Calu3 (cell line): ENCODE measurements around the gene DDR2. TPM values are rescaled to one million over a fixed set of nuclear protein-coding genes. Genes with fewer than 3 reads are reported as not detected.
"Not testable (repeated sequence)": the region's sequence is repeated elsewhere in the genome, so short reads cannot be mapped to it uniquely, and the experiment has no call there.

Source experiments
- BruUV-seq: library from RNA; stranded (reverse); fragments of 400-500 nt; replicated peaks from 2 replicates; lab custom pipeline; 2021; lab: Mats Ljungman, UMichigan
- CTCF ChIA-PET: fragments of 300-600 bp; sonication (Branson Sonifier 250); formaldehyde crosslinking; loops from one replicate; lab custom pipeline; 2022; ENCODE audit warnings: antibody characterized with exemption; lab: Charles Lee
- DNase-seq: peaks from one replicate; pipeline ENCODE4 v3.0.0; 2022
- H3K27ac Mint-ChIP-seq: one replicate; pipeline ENCODE4 v1.8.0; 2022; ENCODE audit warnings: mixed read lengths; ENCODE audit not compliant: unreplicated experiment
- H3K27me3 Mint-ChIP-seq: one replicate; pipeline ENCODE4 v1.8.0; 2022; ENCODE audit warnings: mixed read lengths; ENCODE audit not compliant: unreplicated experiment
- H3K36me3 Mint-ChIP-seq: one replicate; pipeline ENCODE4 v1.8.0; 2022; ENCODE audit warnings: mild to moderate bottlenecking, moderate library complexity, mixed read lengths; ENCODE audit not compliant: insufficient read depth, unreplicated experiment
- H3K4me1 Mint-ChIP-seq: one replicate; pipeline ENCODE4 v1.8.0; 2022; ENCODE audit warnings: mild to moderate bottlenecking, low read depth, mixed read lengths; ENCODE audit not compliant: unreplicated experiment
- H3K4me3 Mint-ChIP-seq: one replicate; pipeline ENCODE4 v1.8.0; 2022; ENCODE audit warnings: mild to moderate bottlenecking, low read depth, moderate library complexity, mixed read lengths; ENCODE audit not compliant: unreplicated experiment
- H3K9me3 Mint-ChIP-seq: one replicate; pipeline ENCODE4 v1.8.0; 2022; ENCODE audit warnings: low read depth, mixed read lengths; ENCODE audit not compliant: unreplicated experiment
- intact Hi-C: fragments of 100-400 bp; cut with micrococcal nuclease; formaldehyde crosslinking; loops from one replicate; pipeline ENCODE4 v1.10.0; 2022; ENCODE audit not compliant: unreplicated experiment
- total RNA-seq: library from RNA; stranded (reverse); gene quantifications from 2 replicates; pipeline ENCODE4 v1.2.3, GENCODE V29; 2022
- TF ChIP-seq, protein P1 (sequence below): fragments of 200-600 bp; IDR thresholded peaks from one replicate; pipeline ENCODE4 v1.8.0; 2022; ENCODE audit warnings: antibody characterized with exemption; ENCODE audit not compliant: unreplicated experiment

DDR2 gene
- total RNA-seq, 1 experiment from 2014 or later: 0.80 TPM

DNA sequence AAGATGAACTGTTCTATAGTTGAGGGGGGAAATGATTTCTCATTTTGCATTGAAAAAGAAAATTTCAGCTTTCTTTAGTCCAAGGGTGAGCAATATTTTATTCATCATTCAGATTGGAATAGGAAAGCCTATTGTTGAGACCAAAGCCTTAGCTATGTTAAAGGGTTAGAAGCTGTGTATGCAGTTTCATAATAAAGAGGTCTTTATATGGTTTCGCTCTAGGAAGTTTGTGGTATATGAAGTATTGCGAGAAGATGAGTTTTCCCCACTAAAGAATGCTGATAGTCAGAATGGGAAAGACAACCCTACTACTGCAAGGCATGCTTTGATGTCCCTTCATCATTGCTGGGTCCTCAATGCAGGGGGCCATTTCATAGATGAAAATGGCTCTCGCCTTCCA is 42.2 kb upstream of the DDR2 start:
- intact Hi-C loops: no loop called here
- H3K4me1 Mint-ChIP-seq: no peaks in the 10 kb centered on the region
- TF ChIP-seq, protein P1, sequence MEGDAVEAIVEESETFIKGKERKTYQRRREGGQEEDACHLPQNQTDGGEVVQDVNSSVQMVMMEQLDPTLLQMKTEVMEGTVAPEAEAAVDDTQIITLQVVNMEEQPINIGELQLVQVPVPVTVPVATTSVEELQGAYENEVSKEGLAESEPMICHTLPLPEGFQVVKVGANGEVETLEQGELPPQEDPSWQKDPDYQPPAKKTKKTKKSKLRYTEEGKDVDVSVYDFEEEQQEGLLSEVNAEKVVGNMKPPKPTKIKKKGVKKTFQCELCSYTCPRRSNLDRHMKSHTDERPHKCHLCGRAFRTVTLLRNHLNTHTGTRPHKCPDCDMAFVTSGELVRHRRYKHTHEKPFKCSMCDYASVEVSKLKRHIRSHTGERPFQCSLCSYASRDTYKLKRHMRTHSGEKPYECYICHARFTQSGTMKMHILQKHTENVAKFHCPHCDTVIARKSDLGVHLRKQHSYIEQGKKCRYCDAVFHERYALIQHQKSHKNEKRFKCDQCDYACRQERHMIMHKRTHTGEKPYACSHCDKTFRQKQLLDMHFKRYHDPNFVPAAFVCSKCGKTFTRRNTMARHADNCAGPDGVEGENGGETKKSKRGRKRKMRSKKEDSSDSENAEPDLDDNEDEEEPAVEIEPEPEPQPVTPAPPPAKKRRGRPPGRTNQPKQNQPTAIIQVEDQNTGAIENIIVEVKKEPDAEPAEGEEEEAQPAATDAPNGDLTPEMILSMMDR: no peak
- H3K4me3 Mint-ChIP-seq: no peak overlapping the region
- H3K36me3 Mint-ChIP-seq: peaks cover 20% of the 10 kb centered on the region
- no peak for DNase-seq
- BruUV-seq: no TSS peak
- no peaks in the 10 kb centered on the region for H3K9me3 Mint-ChIP-seq
- H3K27me3 Mint-ChIP-seq: no peaks in the 10 kb centered on the region
- no peak overlapping the region for H3K27ac Mint-ChIP-seq
- CTCF ChIA-PET: no interaction called here

DNA sequence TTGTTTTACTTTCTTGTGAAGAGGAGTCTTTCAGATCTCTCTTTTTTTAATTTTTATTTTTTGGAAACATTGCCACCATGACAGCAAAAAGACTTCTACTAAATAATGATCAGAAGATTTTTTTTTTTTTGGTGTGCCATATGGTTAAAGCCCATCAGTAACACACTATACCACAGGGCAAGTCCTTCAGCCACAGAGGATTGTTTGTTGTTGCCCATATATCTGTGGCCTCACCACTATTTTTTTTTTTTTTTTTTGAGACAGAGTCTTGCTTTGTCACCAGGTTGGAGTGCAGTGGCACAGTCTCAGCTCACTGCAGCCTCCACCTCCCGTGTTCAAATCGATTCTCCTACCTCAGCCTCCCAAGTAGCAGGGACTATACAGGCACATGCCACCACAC is 41.6 kb upstream of the DDR2 start:
- TF ChIP-seq, protein P1: no peak

DNA sequence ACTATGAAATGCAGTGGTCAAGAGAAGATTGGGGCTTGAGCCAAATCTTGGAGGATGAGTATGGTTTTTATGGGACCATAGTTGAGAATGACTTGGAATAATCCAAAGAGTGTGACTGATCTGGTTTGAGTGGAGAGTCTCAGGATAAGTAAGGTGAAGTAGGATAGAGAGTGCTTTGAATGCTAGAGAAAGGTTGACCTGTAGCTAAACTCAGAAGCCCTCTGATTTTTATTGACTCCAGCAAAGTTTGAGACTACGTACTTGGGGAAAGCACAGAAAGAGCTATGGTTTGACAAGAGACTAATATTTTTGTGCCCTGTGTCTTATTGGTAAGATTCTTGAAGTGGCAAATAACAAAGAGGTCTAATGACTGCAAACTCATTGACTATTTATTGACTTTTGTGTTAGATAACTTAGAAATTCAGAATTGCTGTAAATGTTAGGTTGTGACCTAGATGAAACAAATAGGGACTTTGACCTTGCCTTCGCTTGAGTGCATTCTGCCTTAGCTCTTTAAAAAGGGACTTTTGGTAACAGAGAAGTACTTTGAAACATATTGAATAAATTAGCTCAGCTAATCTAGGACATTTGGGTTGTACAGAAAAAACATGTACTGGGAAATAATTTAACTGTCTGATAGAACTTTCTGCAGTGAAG is 35.6 kb upstream of the DDR2 start:
- Mint-ChIP-seq H3K4me3 (no peak overlapping the region), H3K36me3 (no peaks in the 10 kb centered on the region), H3K27me3 (no peaks in the 10 kb centered on the region), H3K9me3 (no peaks in the 10 kb centered on the region), H3K27ac (no peak overlapping the region), H3K4me1 (no peaks in the 10 kb centered on the region)
- CTCF ChIA-PET: interaction anchor here (0.9 kb wide), 1 partner anchor 99 kb away, joined by 4 read pairs; no protein-coding TSS in a partner anchor
- TF ChIP-seq, protein P1: no peak
- no TSS peak for BruUV-seq
- DNase-seq: no peak
- intact Hi-C loops: no loop called here

More for the DNA sequence above, 41.6 kb upstream of the DDR2 start:
- no TSS peak for BruUV-seq
- intact Hi-C loops: no loop called here
- DNase-seq: no peak
- CTCF ChIA-PET: no interaction called here
- no peak overlapping the region for H3K27ac Mint-ChIP-seq
- no peaks in the 10 kb centered on the region for H3K27me3 Mint-ChIP-seq
- no peaks in the 10 kb centered on the region for H3K9me3 Mint-ChIP-seq
- no peak overlapping the region for H3K4me3 Mint-ChIP-seq
- H3K36me3 Mint-ChIP-seq: peaks cover 20% of the 10 kb centered on the region
- no peaks in the 10 kb centered on the region for H3K4me1 Mint-ChIP-seq

DNA sequence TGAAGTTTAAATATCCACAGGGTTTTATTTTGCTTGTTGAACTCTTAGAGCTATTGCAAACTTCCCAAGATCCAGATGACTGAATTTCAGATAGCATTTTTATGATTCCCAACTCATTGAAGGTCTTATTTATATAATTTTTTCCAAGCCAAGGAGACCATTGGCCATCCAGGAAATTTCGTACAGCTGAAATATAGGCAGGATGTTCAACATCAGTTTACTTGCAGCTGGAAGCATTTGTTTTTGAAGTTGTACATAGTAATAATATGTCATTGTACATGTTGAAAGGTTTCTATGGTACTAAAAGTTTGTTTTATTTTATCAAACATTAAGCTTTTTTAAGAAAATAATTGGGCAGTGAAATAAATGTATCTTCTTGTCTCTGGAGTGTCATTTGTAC is 32.8 kb upstream of the DDR2 start:
- H3K27me3 Mint-ChIP-seq: no peaks in the 10 kb centered on the region
- no peaks in the 10 kb centered on the region for H3K36me3 Mint-ChIP-seq
- no peaks in the 10 kb centered on the region for H3K4me1 Mint-ChIP-seq
- TF ChIP-seq, protein P1: no peak
- H3K27ac Mint-ChIP-seq: no peak overlapping the region
- H3K4me3 Mint-ChIP-seq: no peak overlapping the region
- CTCF ChIA-PET: no interaction called here
- no peaks in the 10 kb centered on the region for H3K9me3 Mint-ChIP-seq
- intact Hi-C loops: no loop called here
- BruUV-seq: no TSS peak
- DNase-seq: no peak

DNA sequence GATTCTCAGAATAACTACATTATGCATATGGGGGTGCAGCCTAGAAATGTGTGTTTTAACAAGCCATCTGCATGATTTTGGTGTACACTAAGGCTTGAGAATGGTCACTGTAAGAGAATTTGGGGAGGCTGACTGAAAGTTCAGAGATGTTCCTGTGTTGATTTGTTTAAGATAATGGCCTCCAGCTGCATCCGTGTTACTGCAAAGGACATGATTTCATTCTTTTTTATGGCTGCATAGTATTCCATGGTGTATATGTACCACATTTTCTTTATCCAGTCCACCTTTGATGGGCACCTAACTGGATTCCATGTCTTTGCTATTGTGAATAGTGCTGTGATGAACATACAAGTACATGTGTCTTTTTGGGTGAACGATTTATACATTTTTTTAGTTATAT is 29.1 kb upstream of the DDR2 start:
- CTCF ChIA-PET: not testable (repeated sequence)

More for the DNA sequence above, 29.1 kb upstream of the DDR2 start:
- DNase-seq, H3K4me1 Mint-ChIP-seq, H3K9me3 Mint-ChIP-seq, BruUV-seq, H3K27me3 Mint-ChIP-seq, H3K4me3 Mint-ChIP-seq, H3K27ac Mint-ChIP-seq, H3K36me3 Mint-ChIP-seq, intact Hi-C loops: not testable (repeated sequence)
